KBM-7 (cell line): ENCODE results near the gene NDUFC2.
"Not testable (repeated sequence)": the region's sequence is repeated elsewhere in the genome, so short reads cannot be mapped to it uniquely, and the experiment has no call there.

Experiments
- DNase-seq: peaks from one replicate; pipeline ENCODE4 v3.0.0-alpha.2; 2015
- in situ Hi-C: fragments of 300-500 bp; cut with MboI; formaldehyde crosslinking; loops from 2 replicates; pipeline ENCODE4 v1.14.3; 2020; ENCODE audit warnings: low sequenced_read_pairs, low pct_unique_long_range_greater_than_20kb, mixed read lengths

NDUFC2 gene

DNA sequence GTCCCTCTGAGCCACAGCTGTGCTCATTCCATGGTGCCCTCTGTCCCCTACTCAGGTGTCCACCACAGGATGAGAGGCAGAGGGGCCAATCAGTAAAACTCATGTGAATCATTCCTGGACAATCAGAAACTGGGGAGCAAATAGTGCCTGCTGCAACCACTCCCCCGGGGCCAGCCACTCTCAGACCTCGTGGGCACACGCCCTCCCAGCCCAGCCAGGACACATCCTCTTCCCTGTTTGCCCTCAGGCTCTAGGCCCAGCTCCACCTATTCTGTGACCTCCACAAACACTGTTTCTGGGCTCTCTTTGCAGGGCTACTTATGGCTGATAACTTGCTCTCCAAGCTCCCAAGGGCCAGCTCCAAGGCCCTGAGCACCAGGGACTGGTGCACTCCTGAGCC is 42.6 kb downstream of the NDUFC2 start:
- no peak for DNase-seq
- in situ Hi-C loops, result no loop called here

GRCh38 chr11:78036313-78036712 is 43.3 kb downstream of the NDUFC2 start:
- in situ Hi-C loops, result no loop called here
- no peak for DNase-seq

- in situ Hi-C loops, result no loop called here
- no peak for DNase-seq
These were observed 45.0 kb downstream of the NDUFC2 start for GRCh38 chr11:78034623-78035022.

DNA sequence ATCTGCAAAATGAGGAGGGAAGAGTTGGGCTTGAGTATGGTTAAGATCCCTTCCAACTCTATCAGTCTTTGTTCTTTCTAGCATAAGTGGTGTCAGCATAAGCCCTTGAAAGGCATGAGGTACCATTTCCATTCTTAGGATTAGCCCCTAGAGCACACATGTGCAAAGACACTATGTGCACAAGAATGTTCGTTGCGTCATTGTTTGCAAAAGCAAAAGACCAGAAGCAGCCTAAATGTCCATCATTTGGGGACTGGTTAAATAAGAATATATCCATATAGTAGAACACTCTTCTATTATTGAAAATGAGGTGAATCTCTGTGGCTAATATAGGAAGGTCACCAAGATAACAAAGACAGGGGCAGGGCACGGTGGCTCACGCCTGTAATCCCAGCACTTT is 46.6 kb downstream of the NDUFC2 start:
- in situ Hi-C loops, result no loop called here
- DNase-seq, result no peak

- no peak for DNase-seq
- in situ Hi-C loops, result no loop called here
These were observed 47.6 kb downstream of the NDUFC2 start for GRCh38 chr11:78032090-78032489.

DNA sequence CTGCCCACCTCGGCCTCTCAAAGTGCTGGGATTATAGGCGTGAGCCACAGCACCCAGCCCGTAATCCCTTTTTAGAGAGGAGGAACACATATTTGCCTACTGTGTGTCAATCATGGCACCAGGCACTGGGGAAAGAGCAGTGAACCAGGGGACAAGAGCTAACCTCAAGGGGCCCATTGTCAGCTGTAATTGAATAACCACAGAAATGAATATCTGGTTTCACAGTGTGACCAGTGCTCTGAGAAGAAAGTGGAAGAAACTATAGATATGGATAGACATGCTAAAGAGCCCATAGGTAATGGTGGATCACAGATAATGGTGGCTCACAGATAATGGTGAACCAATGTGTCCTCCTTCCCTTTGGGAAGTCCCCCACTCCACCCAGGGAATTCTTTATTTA is 48.0 kb downstream of the NDUFC2 start:
- in situ Hi-C loops, result no loop called here
- DNase-seq, result no peak

GRCh38 chr11:78030429-78031325 is 49.0 kb downstream of the NDUFC2 start:
- DNase-seq, result peak; percentile 60
- in situ Hi-C loops, result no loop called here

DNA sequence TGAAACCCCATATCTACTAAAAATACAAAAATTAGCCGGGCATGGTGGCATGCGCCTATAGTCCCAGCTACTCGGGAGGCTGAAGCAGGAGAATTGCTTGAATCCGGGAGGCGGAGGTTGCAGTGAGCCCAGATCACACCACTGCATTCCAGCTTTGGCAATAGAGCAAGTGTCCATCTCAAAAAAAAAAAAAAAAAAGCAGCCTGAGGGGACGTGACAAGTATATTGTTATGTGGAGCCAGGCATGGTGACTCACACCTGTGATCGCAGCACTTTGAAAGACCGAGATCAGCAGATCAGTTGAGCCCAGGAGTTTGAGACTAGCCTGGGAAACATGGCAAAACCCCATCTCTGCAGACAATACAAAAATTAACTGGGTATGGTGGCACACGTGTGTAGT is 51.2 kb downstream of the NDUFC2 start:
- in situ Hi-C loops, DNase-seq: not testable (repeated sequence)

DNA sequence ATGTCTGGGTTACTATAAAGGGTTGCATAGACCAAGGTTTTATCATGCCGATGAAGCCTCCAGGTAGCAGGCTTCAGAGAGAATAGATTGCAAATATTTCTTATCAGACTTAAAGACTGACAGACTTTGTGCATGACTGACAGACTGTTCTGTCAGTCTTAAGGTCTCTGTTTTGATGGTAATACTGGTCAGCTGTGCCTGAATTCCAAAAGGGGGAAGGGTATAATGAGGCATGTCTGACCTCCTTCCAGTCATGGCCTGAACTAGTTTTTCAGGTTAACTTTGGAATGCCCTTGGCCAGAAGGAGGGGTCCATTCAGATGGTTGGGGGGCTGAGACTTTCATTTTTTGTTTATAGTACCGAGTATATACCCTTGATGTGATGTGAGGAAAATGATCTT is 51.9 kb downstream of the NDUFC2 start:
- in situ Hi-C loops, result no loop called here
- DNase-seq, result no peak

DNA sequence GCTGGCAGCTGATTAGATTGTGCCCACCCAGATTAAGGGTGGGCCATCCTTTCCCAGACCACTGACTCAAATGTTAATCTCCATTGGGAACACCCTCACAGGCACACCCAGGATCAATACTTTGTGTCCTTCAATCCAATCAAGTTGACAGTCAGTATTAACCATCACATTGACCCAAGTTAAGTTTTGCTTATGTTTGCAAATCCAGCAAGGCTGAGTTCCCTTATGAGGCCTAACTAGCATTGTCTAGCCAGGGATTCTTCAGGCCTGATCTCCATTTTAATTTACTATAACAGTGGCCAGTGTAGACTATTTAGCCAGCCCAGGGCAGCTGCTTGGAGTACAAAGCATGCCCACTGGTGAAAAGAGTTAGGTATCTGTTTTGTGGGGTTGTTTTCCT is 54.3 kb downstream of the NDUFC2 start:
- in situ Hi-C loops, result no loop called here
- DNase-seq, result no peak

DNA sequence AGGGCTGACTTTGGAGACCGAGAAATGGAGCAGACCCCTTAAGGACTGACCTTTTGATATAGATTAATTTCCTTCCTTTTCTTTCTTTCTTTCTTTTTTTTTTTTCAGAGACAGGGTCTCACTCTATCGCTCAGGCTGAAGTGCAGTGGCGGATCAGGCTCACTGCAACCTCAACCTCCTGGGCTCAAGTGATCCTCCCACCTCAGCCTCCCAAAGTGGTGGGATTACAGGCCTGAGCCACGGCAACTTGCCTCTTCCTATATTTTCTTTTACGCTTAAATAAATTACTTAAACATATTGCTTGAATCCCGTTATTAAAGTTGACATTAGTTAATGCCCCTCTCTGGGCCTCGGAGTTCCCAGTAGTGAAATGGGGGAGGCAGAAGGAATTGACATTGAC is 56.2 kb downstream of the NDUFC2 start:
- no peak for DNase-seq
- in situ Hi-C loops, result no loop called here

GRCh38 chr11:78022397-78023396 is 57.0 kb downstream of the NDUFC2 start, which contains the start of gene KCTD14:
Gene KCTD14, minus strand, starts transcription at chr11:78023276. Its CDS starts 27 bp downstream, at chr11:78023249.
- DNase-seq, result no peak

GRCh38 chr11:78021611-78022010 is 58.1 kb downstream of the NDUFC2 start:
- in situ Hi-C loops, result no loop called here
- DNase-seq, result no peak

More at GRCh38 chr11:78022397-78023396, 57.0 kb downstream of the NDUFC2 start, which contains the start of gene KCTD14:
- in situ Hi-C loops, result no loop called here

DNA sequence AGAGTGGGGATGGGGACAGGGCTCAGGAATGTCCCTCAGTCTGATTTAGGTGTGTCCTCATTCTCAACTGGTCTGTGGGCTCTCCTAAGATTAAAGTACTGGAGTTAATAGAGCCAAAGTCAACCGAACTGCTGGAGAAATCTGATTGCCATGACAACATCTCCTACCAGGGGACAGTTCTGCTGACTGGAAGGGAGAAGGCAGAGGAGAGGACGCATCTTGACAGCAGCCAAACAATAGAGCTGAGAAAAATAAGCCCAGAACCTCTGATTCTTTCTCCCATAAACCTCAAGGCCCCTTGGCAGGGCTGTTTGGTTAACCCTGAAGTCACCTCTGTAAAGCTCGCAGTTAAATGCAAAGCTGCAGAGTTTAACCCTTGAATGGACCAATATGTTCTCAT is 59.4 kb downstream of the NDUFC2 start:
- in situ Hi-C loops, result no loop called here
- DNase-seq, result no peak

- no peak for DNase-seq
- in situ Hi-C loops, result no loop called here
These were observed 59.9 kb downstream of the NDUFC2 start for GRCh38 chr11:78019808-78020207.
